IMR-90 (cell line): Measurements from ENCODE around the gene KBTBD4.

ENCODE experiments used
- BHLHE40 ChIP-seq: fragments of 150-350 bp; IDR thresholded peaks from 2 replicates; pipeline ENCODE4 v1.6.1; 2016; ENCODE audit warnings: mild to moderate bottlenecking, low read depth, low read length
- CEBPB ChIP-seq: IDR thresholded peaks from 2 replicates; pipeline ENCODE4 v1.6.1; 2012; ENCODE audit warnings: low read depth, low read length, improper control_type of control experiment
- CHD1 ChIP-seq: IDR thresholded peaks from 2 replicates; pipeline ENCODE4 v1.6.1; 2012; ENCODE audit warnings: low read depth, low read length, improper control_type of control experiment
- MAFK ChIP-seq: IDR thresholded peaks from 2 replicates; pipeline ENCODE4 v1.6.1; 2012; ENCODE audit warnings: low read depth, low read length, improper control_type of control experiment
- NFE2L2 ChIP-seq: fragments of 150-350 bp; IDR thresholded peaks from 2 replicates; pipeline ENCODE4 v1.6.1; 2016; ENCODE audit warnings: low read depth, mild to moderate bottlenecking, low read length
- POLR2A ChIP-seq: IDR thresholded peaks from 2 replicates; pipeline ENCODE4 v1.6.1; 2012; ENCODE audit warnings: mild to moderate bottlenecking, low read depth, low read length
- RAD21 ChIP-seq: IDR thresholded peaks from 2 replicates; pipeline ENCODE4 v1.6.1; 2012; ENCODE audit warnings: low read length, improper control_type of control experiment
- RCOR1 ChIP-seq: IDR thresholded peaks from 2 replicates; pipeline ENCODE4 v1.6.1; 2012; ENCODE audit warnings: mild to moderate bottlenecking, low read length, improper control_type of control experiment; ENCODE audit not compliant: insufficient replicate concordance
- RFX5 ChIP-seq: IDR thresholded peaks from 2 replicates; pipeline ENCODE4 v1.8.0; 2012; ENCODE audit warnings: low read depth, mild to moderate bottlenecking, low read length, moderate library complexity
- TF ChIP-seq, protein P1 (sequence below): conservative IDR thresholded peaks from 2 replicates; pipeline ENCODE4 v1.5.1; 2012; ENCODE audit warnings: mild to moderate bottlenecking, low read depth, low read length, improper control_type of control experiment
- TF ChIP-seq, protein P2 (sequence below): fragments of 150-350 bp; IDR thresholded peaks from 2 replicates; pipeline ENCODE4 v1.6.1; 2017; ENCODE audit warnings: mild to moderate bottlenecking, antibody characterized with exemption, low read length, low read depth

DNA sequence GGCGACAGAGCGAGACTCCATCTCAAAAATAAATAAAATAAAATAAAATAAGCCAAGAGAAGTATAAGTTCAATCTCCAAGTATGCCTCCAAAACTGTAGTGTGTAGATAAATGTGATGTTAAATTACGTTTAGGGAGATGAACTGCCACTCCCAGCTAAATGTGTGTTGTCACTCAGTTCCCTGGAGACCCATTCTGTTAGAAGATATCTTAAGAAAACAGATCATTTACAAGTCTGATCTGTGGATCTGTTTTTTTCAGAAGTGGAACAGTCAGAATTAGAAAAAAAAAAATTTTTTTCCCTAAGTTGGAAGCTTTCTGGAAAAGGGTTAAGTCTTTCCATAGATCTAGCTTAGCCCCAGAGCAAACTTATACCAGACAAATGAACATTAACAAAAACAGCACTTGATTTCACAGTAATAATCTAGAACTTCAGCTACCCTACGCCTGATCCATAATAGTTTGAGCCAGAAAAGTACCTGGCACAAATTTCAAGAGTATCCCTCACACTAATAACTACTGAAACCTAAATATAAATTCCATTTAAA is 44.0 kb downstream of the KBTBD4 start:
- TF ChIP-seq POLR2A: no peak
- no peak for TF ChIP-seq CEBPB
- TF ChIP-seq MAFK: no peak
- TF ChIP-seq, protein P1, sequence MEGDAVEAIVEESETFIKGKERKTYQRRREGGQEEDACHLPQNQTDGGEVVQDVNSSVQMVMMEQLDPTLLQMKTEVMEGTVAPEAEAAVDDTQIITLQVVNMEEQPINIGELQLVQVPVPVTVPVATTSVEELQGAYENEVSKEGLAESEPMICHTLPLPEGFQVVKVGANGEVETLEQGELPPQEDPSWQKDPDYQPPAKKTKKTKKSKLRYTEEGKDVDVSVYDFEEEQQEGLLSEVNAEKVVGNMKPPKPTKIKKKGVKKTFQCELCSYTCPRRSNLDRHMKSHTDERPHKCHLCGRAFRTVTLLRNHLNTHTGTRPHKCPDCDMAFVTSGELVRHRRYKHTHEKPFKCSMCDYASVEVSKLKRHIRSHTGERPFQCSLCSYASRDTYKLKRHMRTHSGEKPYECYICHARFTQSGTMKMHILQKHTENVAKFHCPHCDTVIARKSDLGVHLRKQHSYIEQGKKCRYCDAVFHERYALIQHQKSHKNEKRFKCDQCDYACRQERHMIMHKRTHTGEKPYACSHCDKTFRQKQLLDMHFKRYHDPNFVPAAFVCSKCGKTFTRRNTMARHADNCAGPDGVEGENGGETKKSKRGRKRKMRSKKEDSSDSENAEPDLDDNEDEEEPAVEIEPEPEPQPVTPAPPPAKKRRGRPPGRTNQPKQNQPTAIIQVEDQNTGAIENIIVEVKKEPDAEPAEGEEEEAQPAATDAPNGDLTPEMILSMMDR: no peak
- TF ChIP-seq RFX5: no peak
- TF ChIP-seq RAD21: no peak
- TF ChIP-seq NFE2L2: no peak
- no peak for TF ChIP-seq CHD1
- TF ChIP-seq, protein P2, sequence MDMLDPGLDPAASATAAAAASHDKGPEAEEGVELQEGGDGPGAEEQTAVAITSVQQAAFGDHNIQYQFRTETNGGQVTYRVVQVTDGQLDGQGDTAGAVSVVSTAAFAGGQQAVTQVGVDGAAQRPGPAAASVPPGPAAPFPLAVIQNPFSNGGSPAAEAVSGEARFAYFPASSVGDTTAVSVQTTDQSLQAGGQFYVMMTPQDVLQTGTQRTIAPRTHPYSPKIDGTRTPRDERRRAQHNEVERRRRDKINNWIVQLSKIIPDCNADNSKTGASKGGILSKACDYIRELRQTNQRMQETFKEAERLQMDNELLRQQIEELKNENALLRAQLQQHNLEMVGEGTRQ: no peak
- no peak for TF ChIP-seq BHLHE40
- TF ChIP-seq RCOR1: no peak
